ENCODE measurements around the gene LACRT.

- TF ChIP-seq CTCF (conservative IDR thresholded peaks at IDR 0.05; ENCODE audit: low read length) (peak; percentile 78), EZH2phosphoT487 (IDR thresholded peaks at IDR 0.05; ENCODE audit: borderline replicate concordance) (no peak)
These were observed 2.5 kb downstream of the LACRT start for GRCh38 chr12:54631988-54632728.
